Astrocyte of the cerebellum (primary cell): ENCODE measurements around the gene BUB3.

Experiments
- DNase-seq: peaks from one replicate; pipeline ENCODE4 v3.0.0-alpha.2; 2011; ENCODE audit warnings: low read depth
- H3K4me3 ChIP-seq: 2 replicates; pipeline ENCODE4 v1.5.1; 2011; ENCODE audit warnings: mild to moderate bottlenecking, low read depth, low read length, moderate library complexity
- CTCF ChIP-seq: IDR thresholded peaks from 2 replicates; pipeline ENCODE4 v1.5.1; 2012; ENCODE audit warnings: low read length, low read depth, moderate library complexity, mild to moderate bottlenecking; ENCODE audit errors: missing control alignments
- in situ Hi-C: cut with HindIII; loops from 2 replicates; pipeline ENCODE4 v1.10.0; 2017; ENCODE audit warnings: low sequenced_read_pairs

BUB3 gene

GRCh38 chr10:123183724-123184123 is 29.5 kb downstream of the BUB3 start:
- no peak overlapping the region for H3K4me3 ChIP-seq
- no peak for DNase-seq
- no peak for TF ChIP-seq CTCF
- in situ Hi-C loops, result no loop called here

GRCh38 chr10:123187781-123188180 is 33.6 kb downstream of the BUB3 start:
- no peak for TF ChIP-seq CTCF
- H3K4me3 ChIP-seq, result no peak overlapping the region
- in situ Hi-C loops, result no loop called here
- DNase-seq, result no peak

- TF ChIP-seq CTCF, result no peak
- in situ Hi-C loops, result no loop called here
- no peak for DNase-seq
- H3K4me3 ChIP-seq, result no peak overlapping the region
These were observed 37.7 kb downstream of the BUB3 start for GRCh38 chr10:123191886-123192285.

- in situ Hi-C loops, result no loop called here
- no peak for TF ChIP-seq CTCF
- DNase-seq, result no peak
- H3K4me3 ChIP-seq, result no peak overlapping the region
These were observed 39.9 kb downstream of the BUB3 start for GRCh38 chr10:123194056-123194455.

- in situ Hi-C loops, result no loop called here
- no peak overlapping the region for H3K4me3 ChIP-seq
- TF ChIP-seq CTCF, result no peak
These were observed 46.3 kb downstream of the BUB3 start for GRCh38 chr10:123200531-123200930.

GRCh38 chr10:123202506-123202905 is 48.3 kb downstream of the BUB3 start:
- no peak for DNase-seq
- in situ Hi-C loops, result no loop called here
- no peak for TF ChIP-seq CTCF
- no peak overlapping the region for H3K4me3 ChIP-seq

More at GRCh38 chr10:123200531-123200930, 46.3 kb downstream of the BUB3 start:
- no peak for DNase-seq
